Thyroid gland (tissue), 4 donors: ENCODE measurements around the gene ISL2.

ENCODE experiments used
- CTCF ChIP-seq, 6 experiments: fragments of 200-600 bp in 3 of 6; fragments of 450-650 bp in 3 of 6; sonication (generic) in 3 of 6; IDR thresholded peaks; one replicate each; pipeline ENCODE4 v1.5.1; 2016 to 2019; ENCODE audit warnings: antibody characterized with exemption in 6 of 6, mild to moderate bottlenecking in 2 of 6, inconsistent platforms in 1 of 6, moderate library complexity in 1 of 6
- POLR2A ChIP-seq, 2 donors: fragments of 450-650 bp; IDR thresholded peaks; one replicate each; pipeline ENCODE4 v1.6.1; 2017; ENCODE audit warnings: antibody characterized with exemption in 2 of 2, mild to moderate bottlenecking in 2 of 2, moderate library complexity in 1 of 2

GRCh38 chr15:76377217-76377616, 40.6 kb downstream of the ISL2 start:
- TF ChIP-seq CTCF (IDR thresholded peaks at IDR 0.05): no peak
- no peak for TF ChIP-seq POLR2A (IDR thresholded peaks at IDR 0.05)
